Activated B cell treated with CpG ODN at 0.5 μM for 24 hours (primary cell): Measurements from ENCODE around the gene NEUROG1. TPM values are rescaled to one million over a fixed set of nuclear protein-coding genes. Genes with fewer than 3 reads are reported as not detected.

Experiments used
- ATAC-seq: fragments of 200-7000 bp; cut with Tn5 transposase; one replicate; pipeline ENCODE4 v1.10.0; 2021; ENCODE audit warnings: low read depth, mild to moderate bottlenecking, moderate library complexity
- CTCF ChIA-PET: fragments of 350-600 bp; sonication (Branson Sonifier 250); formaldehyde crosslinking; loops from one replicate; lab custom pipeline; 2021; ENCODE audit warnings: antibody characterized with exemption; lab: Charles Lee
- POLR2A ChIA-PET: fragments of 350-600 bp; sonication (Branson Sonifier 250); formaldehyde crosslinking; loops from one replicate; lab custom pipeline; 2021; ENCODE audit warnings: antibody characterized with exemption; lab: Charles Lee
- DNase-seq: peaks from one replicate; pipeline ENCODE4 v3.0.0; 2022
- H3K27ac Mint-ChIP-seq: one replicate; pipeline ENCODE4 v1.8.0; 2020; ENCODE audit warnings: mixed read lengths
- H3K27me3 Mint-ChIP-seq: one replicate; pipeline ENCODE4 v1.8.0; 2021; ENCODE audit warnings: mixed read lengths
- H3K36me3 Mint-ChIP-seq: one replicate; pipeline ENCODE4 v1.8.0; 2021; ENCODE audit warnings: low read depth, mixed read lengths
- H3K4me1 Mint-ChIP-seq: one replicate; pipeline ENCODE4 v1.8.0; 2021; ENCODE audit warnings: mixed read lengths
- H3K4me3 Mint-ChIP-seq: one replicate; pipeline ENCODE4 v1.8.0; 2020; ENCODE audit warnings: mild to moderate bottlenecking, mixed read lengths
- H3K9me3 Mint-ChIP-seq: one replicate; pipeline ENCODE4 v1.8.0; 2020; ENCODE audit warnings: mixed read lengths
- CTCF ChIP-seq: fragments of 200-600 bp; IDR thresholded peaks from one replicate; pipeline ENCODE4 v1.8.0; 2022; ENCODE audit warnings: antibody characterized with exemption, mild to moderate bottlenecking
- intact Hi-C: fragments of 100-400 bp; cut with micrococcal nuclease; formaldehyde crosslinking; loops from one replicate; pipeline ENCODE4 v1.15.1; 2024
- total RNA-seq: library from RNA; stranded (reverse); gene quantifications from 2 replicates; pipeline ENCODE4 v1.2.3, GENCODE V29; 2022

NEUROG1 gene
- total RNA-seq, 1 donor from 2014 or later, result not detected

DNA sequence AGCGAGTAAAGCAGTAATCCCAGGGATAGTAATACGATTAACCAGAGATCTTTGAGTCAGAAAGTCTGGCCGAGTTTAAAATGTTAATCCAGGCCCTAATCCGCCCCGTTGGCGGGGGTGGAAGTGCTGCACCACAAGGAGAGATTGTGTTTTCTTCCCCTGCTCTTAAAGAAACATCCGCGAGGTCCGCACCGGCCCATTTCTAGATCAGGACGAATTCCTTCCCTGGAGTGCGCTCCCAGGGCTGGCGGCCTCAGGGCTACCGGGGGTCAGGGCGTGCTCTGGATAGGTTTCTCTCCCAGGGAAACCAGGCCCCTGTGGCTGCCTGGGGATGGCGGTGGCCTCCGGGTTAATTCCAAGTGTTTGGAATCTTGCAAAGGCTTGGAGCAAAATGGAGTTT is 9.3 kb upstream of the NEUROG1 start:
- DNase-seq (no peak), ATAC-seq (no peak)
- H3K27ac Mint-ChIP-seq, result no peak overlapping the region
- ChIA-PET POLR2A (no interaction called here), CTCF (no interaction called here)
- H3K36me3 Mint-ChIP-seq, result no peaks in the 10 kb centered on the region
- intact Hi-C loops, result no loop called here
- no peaks in the 10 kb centered on the region for H3K9me3 Mint-ChIP-seq
- TF ChIP-seq CTCF, result no peak
- H3K4me3 Mint-ChIP-seq, result no peak overlapping the region
- H3K27me3 Mint-ChIP-seq, result peaks cover 82% of the 10 kb centered on the region
- H3K4me1 Mint-ChIP-seq, result peaks cover 15% of the 10 kb centered on the region

- Mint-ChIP-seq H3K36me3 (no peaks in the 10 kb centered on the region), H3K27ac (no peak overlapping the region), H3K27me3 (peaks cover 85% of the 10 kb centered on the region), H3K4me3 (peak overlapping the region; percentile 86), H3K9me3 (no peaks in the 10 kb centered on the region), H3K4me1 (peaks cover 15% of the 10 kb centered on the region)
- ATAC-seq (no peak), DNase-seq (no peak)
- intact Hi-C loops, result loop anchor here (5.0 kb wide), 1 partner anchor 51 kb away; no protein-coding TSS in a partner anchor
- TF ChIP-seq CTCF, result no peak
- CTCF ChIA-PET, result no interaction called here
- POLR2A ChIA-PET, result no interaction called here
Measured at GRCh38 chr5:135543485-135544304, 7.9 kb upstream of the NEUROG1 start.

GRCh38 chr5:135543001-135543484 is 7.3 kb upstream of the NEUROG1 start:
- ATAC-seq (no peak), DNase-seq (no peak)
- Mint-ChIP-seq H3K27me3 (peaks cover 85% of the 10 kb centered on the region), H3K9me3 (no peaks in the 10 kb centered on the region), H3K36me3 (no peaks in the 10 kb centered on the region), H3K4me1 (peaks cover 15% of the 10 kb centered on the region), H3K4me3 (peak overlapping the region; percentile 78), H3K27ac (no peak overlapping the region)
- ChIA-PET POLR2A (no interaction called here), CTCF (no interaction called here)
- TF ChIP-seq CTCF, result no peak
- intact Hi-C loops, result loop anchor here (5.0 kb wide), 1 partner anchor 51 kb away; no protein-coding TSS in a partner anchor

DNA sequence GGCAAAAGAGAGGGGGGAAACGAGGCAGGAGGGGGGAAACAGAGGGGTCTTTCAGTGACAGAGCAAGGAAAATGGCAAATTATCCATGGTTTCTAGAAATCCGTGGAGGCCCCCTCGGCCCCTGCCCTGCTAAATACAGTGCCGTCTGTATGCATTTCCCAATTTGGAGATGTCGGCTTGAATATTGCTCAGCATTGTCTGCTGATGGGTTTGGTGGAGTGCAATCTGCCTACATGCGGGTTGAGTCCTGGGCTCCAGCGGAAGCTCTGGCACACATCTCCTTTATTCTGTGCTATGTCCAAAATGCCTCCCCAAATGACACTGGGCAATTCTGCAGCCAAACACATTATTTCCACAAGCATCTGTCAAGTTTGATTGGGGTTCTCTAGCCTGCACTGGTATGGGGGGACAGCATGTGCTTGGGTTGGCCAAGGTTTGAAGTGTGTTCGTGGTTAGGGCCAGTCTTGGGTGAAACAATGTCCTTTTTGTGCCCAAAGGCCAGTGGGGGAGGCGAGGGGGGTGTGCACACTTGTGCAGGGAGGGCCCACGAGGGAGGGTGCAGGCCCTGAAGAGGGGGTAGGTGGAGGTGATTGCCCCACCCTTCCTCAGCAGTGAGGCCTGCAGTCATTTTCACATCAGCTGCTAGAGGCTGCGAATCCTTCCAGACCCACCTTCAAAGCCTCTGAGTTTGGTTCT is 6.2 kb upstream of the NEUROG1 start:
- no peak overlapping the region for H3K4me3 Mint-ChIP-seq

More for the DNA sequence above, 6.2 kb upstream of the NEUROG1 start:
- ChIA-PET POLR2A (no interaction called here), CTCF (no interaction called here)
- ATAC-seq (no peak), DNase-seq (no peak)
- Mint-ChIP-seq H3K36me3 (no peaks in the 10 kb centered on the region), H3K9me3 (no peaks in the 10 kb centered on the region), H3K4me1 (peaks cover 15% of the 10 kb centered on the region), H3K27ac (no peak overlapping the region), H3K27me3 (peaks cover 85% of the 10 kb centered on the region)
- TF ChIP-seq CTCF, result no peak
- intact Hi-C loops, result loop anchor here (5.0 kb wide), 1 partner anchor 50 kb away; no protein-coding TSS in a partner anchor
